NCI-H82 treated with DMSO at 0.1 percent for 48 hours (cell line): Measurements from ENCODE around the gene PARP1.
"Not testable (repeated sequence)": the region's sequence is repeated elsewhere in the genome, so short reads cannot be mapped to it uniquely, and the experiment has no call there.

Source experiments
- DNase-seq: peaks from one replicate; lab custom pipeline; 2025; ENCODE audit not compliant: unreplicated experiment; lab: John Stamatoyannopoulos, UW

The PARP1 gene

GRCh38 chr1:226355669-226356551 is 52.0 kb downstream of the PARP1 start:
- DNase-seq: peak; percentile 60

- DNase-seq: no peak
Measured at GRCh38 chr1:226355016-226355415, 52.9 kb downstream of the PARP1 start.

DNA sequence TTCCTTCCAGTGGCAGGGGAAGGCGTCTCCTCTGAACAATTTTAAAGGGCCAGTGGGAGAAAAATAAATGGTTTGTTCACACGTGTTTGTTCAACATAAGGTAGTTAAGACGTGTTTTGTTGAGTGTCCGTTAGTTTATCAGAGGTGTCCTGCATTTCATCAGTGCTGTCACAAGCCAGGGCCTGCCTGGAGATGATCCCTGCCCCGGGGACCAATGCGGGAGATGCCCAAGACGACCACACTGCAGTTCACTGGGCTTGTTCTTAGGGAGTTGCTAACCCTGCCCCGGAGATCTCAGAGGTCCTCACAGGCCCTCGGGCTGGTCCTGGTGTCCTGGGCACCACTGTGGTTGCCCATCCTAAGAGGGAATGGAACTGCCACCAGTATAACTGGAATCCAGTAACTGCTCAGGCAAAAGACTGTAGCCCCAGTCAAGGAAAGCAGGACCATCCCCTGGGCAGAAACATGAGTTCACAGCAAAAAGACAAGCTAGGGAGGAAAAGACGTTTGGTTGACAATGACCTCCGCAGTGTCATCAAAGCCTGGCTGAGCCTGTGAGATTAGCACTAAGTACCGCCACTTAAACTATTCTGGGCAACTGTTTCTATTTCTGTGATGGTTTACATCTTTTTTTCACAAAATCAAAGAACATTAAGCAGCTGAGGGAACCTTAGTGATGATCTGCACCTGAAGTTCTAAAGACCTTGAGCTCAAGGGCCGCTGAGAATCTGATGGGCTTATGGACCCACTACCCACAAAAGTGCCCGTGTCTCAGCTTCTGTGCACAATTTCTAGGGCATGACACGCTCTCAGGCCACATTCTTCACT is 54.0 kb downstream of the PARP1 start:
- no peak for DNase-seq

GRCh38 chr1:226351709-226352108 is 56.2 kb downstream of the PARP1 start:
- no peak for DNase-seq

- no peak for DNase-seq
Measured at GRCh38 chr1:226350519-226350865, 57.4 kb downstream of the PARP1 start.

DNA sequence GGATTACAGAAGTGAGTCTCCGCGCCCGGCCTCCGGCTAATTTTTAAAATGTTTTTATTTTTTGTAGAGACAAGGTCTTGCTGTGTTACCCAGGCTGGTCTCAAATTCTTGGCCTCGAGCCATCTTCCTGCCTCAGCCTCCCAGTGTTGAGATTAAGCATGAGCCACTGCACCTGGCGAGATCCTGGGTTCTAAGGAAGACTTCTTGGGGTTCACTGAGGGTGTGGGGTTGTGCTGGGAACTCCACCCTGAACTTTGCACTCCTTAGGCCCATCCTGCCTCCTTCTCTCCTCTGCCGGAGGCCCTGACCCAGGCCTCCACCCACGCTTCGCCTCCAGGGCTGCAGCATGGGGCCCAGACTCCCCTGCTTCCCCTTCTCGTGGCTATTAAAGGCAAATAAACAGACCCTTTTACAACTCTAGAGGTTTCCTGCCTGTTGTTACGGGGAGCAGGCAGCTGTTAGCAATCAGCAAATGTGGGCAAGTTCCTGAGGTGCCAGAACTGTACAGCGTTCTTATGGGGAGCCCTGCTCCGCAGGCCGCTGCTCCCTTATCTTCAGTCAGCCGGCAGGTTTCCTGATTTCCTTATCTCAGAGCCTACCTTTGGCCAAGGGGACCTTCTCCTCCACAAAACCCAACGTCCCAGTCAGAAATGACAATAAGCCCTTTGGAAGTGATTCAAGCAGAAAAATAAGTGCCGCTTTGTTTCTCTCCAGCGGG is 57.9 kb downstream of the PARP1 start:
- no peak for DNase-seq

DNA sequence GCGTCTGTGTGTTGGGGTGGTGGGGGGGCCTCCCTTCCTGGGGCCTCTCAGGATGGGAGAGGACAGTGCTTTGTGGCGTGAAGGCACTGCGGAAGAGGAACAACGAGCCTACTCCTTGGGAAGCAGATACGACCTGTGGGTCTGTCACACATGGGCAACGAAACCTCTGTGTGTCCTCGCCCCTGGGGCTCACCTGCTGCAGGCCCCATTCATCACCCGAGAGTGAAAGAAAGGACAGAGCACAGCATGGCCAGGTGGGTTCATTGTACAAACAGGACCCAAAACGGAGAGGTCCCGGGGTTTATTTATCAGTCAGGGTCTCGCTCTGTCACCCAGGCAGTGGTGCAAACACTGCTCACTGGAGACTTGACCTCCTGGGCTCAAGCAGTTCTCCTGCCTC is 58.8 kb downstream of the PARP1 start:
- DNase-seq: no peak

GRCh38 chr1:226344441-226345259 is 63.2 kb downstream of the PARP1 start:
- no peak for DNase-seq

- no peak for DNase-seq
Measured at GRCh38 chr1:226342656-226343055, 65.2 kb downstream of the PARP1 start.

DNA sequence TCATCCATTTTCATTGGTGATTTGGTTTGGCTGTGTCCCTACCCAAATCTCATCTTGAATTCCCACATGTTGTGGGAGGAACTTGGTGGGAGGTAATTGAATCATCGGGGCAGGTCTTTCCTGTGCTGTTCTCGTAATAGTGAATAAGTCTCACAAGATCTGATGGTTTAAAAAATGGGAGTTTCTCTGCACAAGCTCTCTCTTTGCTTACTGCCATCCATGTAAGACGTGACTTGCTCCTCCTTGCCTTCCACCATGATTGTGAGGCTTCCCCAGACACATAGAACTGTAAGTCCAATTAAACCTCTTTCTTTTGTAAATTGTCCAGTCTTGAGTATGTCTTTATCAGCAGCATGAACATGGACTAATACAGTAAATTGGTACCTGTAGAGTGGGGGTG is 67.8 kb downstream of the PARP1 start:
- DNase-seq: not testable (repeated sequence)

GRCh38 chr1:226337276-226337875 is 70.5 kb downstream of the PARP1 start:
- no peak for DNase-seq

- no peak for DNase-seq
Measured at GRCh38 chr1:226335661-226336060, 72.2 kb downstream of the PARP1 start.

GRCh38 chr1:226332947-226333346 is 74.9 kb downstream of the PARP1 start:
- no peak for DNase-seq

DNA sequence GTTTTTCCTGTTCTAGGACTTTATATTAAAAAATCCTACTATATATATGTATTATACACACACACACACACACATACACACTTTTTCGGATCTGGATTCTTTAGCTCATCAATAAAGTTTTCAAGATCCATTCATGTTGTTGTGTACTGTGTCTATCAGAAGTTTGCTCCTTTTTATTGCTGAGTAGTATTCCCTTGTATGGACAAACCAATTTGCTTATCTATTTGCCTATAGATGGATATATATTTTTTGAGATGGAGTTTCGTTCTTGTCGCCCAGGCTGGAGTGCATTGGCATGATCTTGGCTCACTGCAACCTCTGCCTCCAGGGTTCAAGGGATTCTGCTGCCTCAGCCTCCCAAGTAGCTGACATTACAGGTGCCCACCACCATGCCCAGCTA is 78.7 kb downstream of the PARP1 start:
- no peak for DNase-seq

GRCh38 chr1:226327761-226328162 is 80.1 kb downstream of the PARP1 start:
- no peak for DNase-seq

DNA sequence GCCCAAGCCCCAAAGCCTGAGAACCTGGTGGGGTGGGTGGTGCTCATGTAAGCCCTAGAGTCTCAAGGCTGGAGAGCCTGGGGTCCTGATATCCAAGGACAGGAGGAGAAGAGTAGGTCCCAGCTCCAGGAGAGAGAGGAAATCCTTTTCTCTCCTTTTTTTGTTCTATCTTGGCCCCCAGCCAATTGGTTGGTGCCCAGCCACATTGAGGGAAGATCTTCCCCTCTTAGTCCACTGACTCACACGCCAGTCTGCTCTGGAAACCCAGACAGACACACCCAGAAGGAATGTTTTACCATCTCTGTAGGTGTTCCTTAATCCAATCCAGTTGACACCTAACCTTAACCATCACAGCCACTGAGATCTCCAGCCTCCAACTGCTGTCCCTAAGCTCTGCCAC is 82.7 kb downstream of the PARP1 start:
- no peak for DNase-seq

DNA sequence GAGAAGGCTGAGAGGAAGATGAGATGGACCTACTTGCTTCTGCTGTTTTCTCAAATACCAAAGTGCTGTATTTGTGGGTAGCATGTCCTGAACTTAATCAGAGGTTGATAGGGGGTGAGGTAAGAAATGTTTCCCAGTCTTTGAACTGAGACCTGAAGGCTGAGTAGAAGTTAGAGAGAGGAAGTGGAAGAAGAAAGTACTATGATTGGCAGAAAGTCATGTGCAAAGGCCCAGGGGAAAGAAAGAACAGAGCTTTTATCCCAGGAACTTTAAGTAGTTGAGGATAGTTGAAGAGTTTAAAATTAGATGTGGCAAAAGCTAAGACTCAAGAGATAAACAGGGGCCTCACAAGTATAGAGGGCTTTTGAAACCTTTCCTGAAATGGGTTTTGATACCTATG is 83.4 kb downstream of the PARP1 start:
- no peak for DNase-seq

DNA sequence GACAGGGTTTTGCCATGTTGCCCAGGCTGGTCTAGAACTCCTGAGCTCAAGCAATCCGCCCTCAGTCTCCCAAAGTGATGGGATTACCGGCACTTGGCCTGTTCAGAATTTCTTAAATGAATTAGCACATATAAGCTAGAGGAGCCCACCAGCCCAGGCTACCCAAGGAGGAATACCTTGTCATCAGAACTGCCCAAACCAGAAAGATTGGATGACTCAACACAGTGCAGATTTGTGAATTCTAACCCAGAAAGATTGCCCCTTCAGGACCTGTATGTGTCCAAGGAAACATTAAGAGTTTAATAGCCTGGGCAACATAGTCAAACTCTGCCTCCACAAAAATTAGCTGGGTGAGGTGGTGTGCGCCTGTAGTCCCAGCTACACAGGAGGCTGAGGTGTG is 84.9 kb downstream of the PARP1 start:
- no peak for DNase-seq

DNA sequence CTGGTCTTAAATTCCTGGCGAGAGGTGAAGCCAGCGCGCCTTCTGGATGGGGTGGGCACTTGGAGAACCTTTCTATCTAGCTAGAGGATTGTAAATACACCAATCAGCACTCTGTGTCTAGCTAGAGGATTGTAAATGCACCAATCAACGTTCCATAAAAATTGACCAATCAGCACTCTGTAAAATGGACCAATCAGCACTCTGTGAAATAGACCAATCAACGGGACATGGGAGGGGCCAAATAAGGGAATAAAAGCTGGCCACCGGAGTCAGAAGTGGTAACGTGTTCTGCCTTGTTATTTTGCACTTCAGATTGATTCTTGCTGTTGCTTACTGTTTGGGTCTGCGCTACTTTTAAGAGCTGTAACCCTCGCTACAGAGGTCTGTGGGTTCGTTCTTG is 87.0 kb downstream of the PARP1 start:
- no peak for DNase-seq

- no peak for DNase-seq
Measured at GRCh38 chr1:226318471-226318870, 89.4 kb downstream of the PARP1 start.
